ENCODE results near the gene LEFTY2. TPM values are rescaled to one million over a fixed set of nuclear protein-coding genes. Genes with fewer than 3 reads are reported as not detected.

The LEFTY2 gene, protein sequence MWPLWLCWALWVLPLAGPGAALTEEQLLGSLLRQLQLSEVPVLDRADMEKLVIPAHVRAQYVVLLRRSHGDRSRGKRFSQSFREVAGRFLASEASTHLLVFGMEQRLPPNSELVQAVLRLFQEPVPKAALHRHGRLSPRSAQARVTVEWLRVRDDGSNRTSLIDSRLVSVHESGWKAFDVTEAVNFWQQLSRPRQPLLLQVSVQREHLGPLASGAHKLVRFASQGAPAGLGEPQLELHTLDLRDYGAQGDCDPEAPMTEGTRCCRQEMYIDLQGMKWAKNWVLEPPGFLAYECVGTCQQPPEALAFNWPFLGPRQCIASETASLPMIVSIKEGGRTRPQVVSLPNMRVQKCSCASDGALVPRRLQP
- total RNA-seq = 0.23 TPM

GRCh38 chr1:225941187-225941941 is at the start of gene LEFTY2:
Gene LEFTY2 (minus strand): TSS chr1:225941220. CDS start chr1:225941140, 80 bp downstream.

DNA sequence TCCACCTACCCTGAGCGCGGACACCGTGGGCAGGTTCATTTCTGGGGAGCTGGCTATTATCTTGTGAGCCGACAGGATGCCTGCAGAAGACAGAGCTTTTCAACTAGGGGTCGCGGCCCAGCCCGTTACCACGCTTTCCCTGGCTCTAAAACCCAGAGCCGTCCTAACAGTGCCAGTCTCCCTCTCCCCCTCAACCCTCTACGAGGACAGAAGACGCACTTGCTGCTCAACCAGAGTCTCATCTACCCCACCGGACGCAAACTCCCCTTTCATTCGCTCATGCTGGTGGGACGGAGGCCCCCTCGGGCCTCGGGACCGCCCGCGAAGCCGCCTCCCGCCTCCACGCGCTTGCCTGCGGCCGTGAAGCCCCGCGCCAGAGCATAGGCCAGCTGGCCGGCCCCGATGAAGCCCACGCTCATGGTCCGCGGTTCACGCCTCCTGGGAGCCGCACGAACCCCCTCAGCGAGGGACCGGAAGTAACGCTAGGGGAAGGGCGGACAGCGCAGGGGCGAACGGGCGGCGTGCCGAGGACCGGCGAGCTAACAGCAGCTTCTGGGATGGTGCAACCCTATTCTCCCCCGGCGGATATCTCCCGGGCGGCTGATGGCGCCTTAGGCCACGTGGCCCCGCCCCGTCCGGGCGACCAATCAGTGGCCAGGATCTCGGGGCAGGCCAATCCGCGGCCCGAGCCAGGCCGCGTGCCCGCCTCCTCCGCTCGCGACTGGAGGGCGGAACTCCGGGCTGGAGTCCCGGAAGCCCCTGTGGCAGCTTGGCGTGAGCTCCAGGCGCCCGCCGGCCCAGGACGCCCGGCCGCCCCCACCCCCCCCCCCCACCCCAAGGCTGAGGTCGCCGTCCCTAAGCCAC is 17.1 kb downstream of the LEFTY2 start, which contains the start of gene PYCR2:
Gene PYCR2 (minus strand): TSS at position 559 of the 864 bp plus-strand sequence. CDS start 140 bp downstream, at position 419.

GRCh38 chr1:225888898-225889601 is 52.0 kb downstream of the LEFTY2 start, which contains the start of gene LEFTY1:
Gene LEFTY1 (minus strand): TSS chr1:225889146. CDS start chr1:225889066, 80 bp downstream.

Small RNA genes lying within 50 kb of the gene (small RNA-seq; reads per million reads assigned to genes)
- gene AL117348.1 (not detected), gene NDUFA3P3 (not detected)

Other genes with a start within 250 kb of the LEFTY2 start
- 360 TPM for gene SRP9, start 163.4 kb downstream of the LEFTY2 start, total RNA-seq
- gene EPHX1, start 131.1 kb downstream of the LEFTY2 start, total RNA-seq = 24.0 TPM
- gene TMEM63A, start 58.8 kb downstream of the LEFTY2 start, total RNA-seq = 4.4 TPM
- gene LEFTY1, start 52.1 kb downstream of the LEFTY2 start, total RNA-seq = 0.69 TPM
- gene PYCR2, start 17.0 kb downstream of the LEFTY2 start, total RNA-seq = 24.0 TPM
- 44.5 TPM for gene SDE2, start 58.1 kb upstream of the LEFTY2 start, total RNA-seq
- gene H3-3A, start 121.5 kb upstream of the LEFTY2 start, total RNA-seq = 312 TPM
- 52.4 TPM for gene ACBD3, start 245.5 kb upstream of the LEFTY2 start, total RNA-seq

Data from diencephalon (tissue), 1 donor.